ENCODE data around the gene OLFML2A. TPM values are rescaled to one million over a fixed set of nuclear protein-coding genes. Genes with fewer than 3 reads are reported as not detected.

The OLFML2A gene
- total and polyA plus RNA-seq, 2 of the 13 experiments (the other 11 are each of a cell fraction or from before 2014, with no cell fraction given) = 0.01 to 0.02 TPM

- TF ChIP-seq ZNF574 (CRISPR knock-in tag; IDR thresholded peaks at IDR 0.05) (peak; percentile 78), RERE (CRISPR knock-in tag; IDR thresholded peaks at IDR 0.05; ENCODE audit: low read depth) (no peak), ZNF607 (CRISPR knock-in tag; IDR thresholded peaks at IDR 0.05; ENCODE audit: borderline replicate concordance) (peak; percentile 56; the same call in 1 of the 2 replicates), ZNF354B (CRISPR knock-in tag; IDR thresholded peaks at IDR 0.05) (no peak), CSRNP1 (CRISPR knock-in tag; IDR thresholded peaks at IDR 0.05) (peak; percentile 77; the same call in 1 of the 2 replicates), TCF12 (IDR thresholded peaks at IDR 0.05) (no peak), TCF12 (CRISPR knock-in tag; IDR thresholded peaks at IDR 0.05) (no peak), SUZ12 (IDR thresholded peaks at IDR 0.05; ENCODE audit: low read depth, low read length) (no peak), STAT5B (CRISPR knock-in tag; IDR thresholded peaks at IDR 0.05) (no peak), ZNF317 (CRISPR knock-in tag; IDR thresholded peaks at IDR 0.05) (peak; percentile 57; the same call in 1 of the 2 replicates), LBX2 (CRISPR knock-in tag; IDR thresholded peaks at IDR 0.05; ENCODE audit: borderline replicate concordance) (no peak; the same call in 1 of the 2 replicates), ARHGAP35 (CRISPR knock-in tag; IDR thresholded peaks at IDR 0.05; ENCODE audit: borderline replicate concordance) (peak; percentile 18; the same call in 1 of the 2 replicates), HOXA3 (CRISPR knock-in tag; IDR thresholded peaks at IDR 0.05) (peak; percentile 74), MAFK (conservative IDR thresholded peaks at IDR 0.05 in 1 of 2, IDR thresholded peaks at IDR 0.05 in 1 of 2; ENCODE audit: low read length in 2 of 2) (no peak), TFDP2 (CRISPR knock-in tag; IDR thresholded peaks at IDR 0.05) (peak; percentile 26; the same call in 1 of the 2 replicates), BORCS8-MEF2B (CRISPR knock-in tag; IDR thresholded peaks at IDR 0.05) (peak; percentile 58; the same call in 1 of the 2 replicates)
These were observed 84.7 kb downstream of the OLFML2A start, which contains the start of the genes ARPC5L and RPL35 (continued) for GRCh38 chr9:124861342-124862229.

Measured in HepG2 (cell line).